NCI-H1092 treated with DMSO at 0.1 percent for 48 hours (cell line): ENCODE results near the gene CATSPERZ.
"Not testable (repeated sequence)": the region's sequence is repeated elsewhere in the genome, so short reads cannot be mapped to it uniquely, and the experiment has no call there.

Source experiments
- DNase-seq: peaks from one replicate; lab custom pipeline; 2025; lab: John Stamatoyannopoulos, UW

CATSPERZ gene

GRCh38 chr11:64321026-64321425, 20.9 kb downstream of the CATSPERZ start:
- DNase-seq, result no peak

- no peak for DNase-seq
Measured at GRCh38 chr11:64321533-64321932, 21.4 kb downstream of the CATSPERZ start.

- DNase-seq, result no peak
Measured at GRCh38 chr11:64322925-64323260, 22.7 kb downstream of the CATSPERZ start.

- no peak for DNase-seq
Measured at GRCh38 chr11:64323373-64323772, 23.2 kb downstream of the CATSPERZ start.

GRCh38 chr11:64323984-64324383, 23.8 kb downstream of the CATSPERZ start:
- DNase-seq, result not testable (repeated sequence)

- no peak for DNase-seq
Measured at GRCh38 chr11:64324692-64325469, 24.7 kb downstream of the CATSPERZ start.

GRCh38 chr11:64327375-64327774, 27.2 kb downstream of the CATSPERZ start:
- DNase-seq, result no peak

- no peak for DNase-seq
Measured at GRCh38 chr11:64327993-64328392, 27.8 kb downstream of the CATSPERZ start.

- DNase-seq, result no peak
Measured at GRCh38 chr11:64330888-64331287, 30.7 kb downstream of the CATSPERZ start.

GRCh38 chr11:64331569-64332371, 31.6 kb downstream of the CATSPERZ start:
- DNase-seq, result peak; percentile 56

- DNase-seq, result no peak
Measured at GRCh38 chr11:64333556-64333955, 33.4 kb downstream of the CATSPERZ start.

- peak; percentile 23 for DNase-seq
Measured at GRCh38 chr11:64334764-64335735, 34.9 kb downstream of the CATSPERZ start.

- DNase-seq, result no peak
Measured at GRCh38 chr11:64337538-64338249, 37.5 kb downstream of the CATSPERZ start.

GRCh38 chr11:64338716-64339115, 38.6 kb downstream of the CATSPERZ start:
- no peak for DNase-seq

GRCh38 chr11:64339286-64339685, 39.1 kb downstream of the CATSPERZ start:
- no peak for DNase-seq

- no peak for DNase-seq
Measured at GRCh38 chr11:64339754-64340408, 39.7 kb downstream of the CATSPERZ start, which contains the start of gene CCDC88B. CCDC88B (plus strand) TSS chr11:64340204; CDS start chr11:64340267, 63 bp downstream.

GRCh38 chr11:64340671-64341335, 40.6 kb downstream of the CATSPERZ start:
- DNase-seq, result no peak

- DNase-seq, result no peak
Measured at GRCh38 chr11:64341429-64341828, 41.3 kb downstream of the CATSPERZ start.

- peak; percentile 35 for DNase-seq
Measured at GRCh38 chr11:64341851-64342791, 42.0 kb downstream of the CATSPERZ start.
